Measurements from ENCODE around the gene MRPL54.

Gene MRPL54

DNA sequence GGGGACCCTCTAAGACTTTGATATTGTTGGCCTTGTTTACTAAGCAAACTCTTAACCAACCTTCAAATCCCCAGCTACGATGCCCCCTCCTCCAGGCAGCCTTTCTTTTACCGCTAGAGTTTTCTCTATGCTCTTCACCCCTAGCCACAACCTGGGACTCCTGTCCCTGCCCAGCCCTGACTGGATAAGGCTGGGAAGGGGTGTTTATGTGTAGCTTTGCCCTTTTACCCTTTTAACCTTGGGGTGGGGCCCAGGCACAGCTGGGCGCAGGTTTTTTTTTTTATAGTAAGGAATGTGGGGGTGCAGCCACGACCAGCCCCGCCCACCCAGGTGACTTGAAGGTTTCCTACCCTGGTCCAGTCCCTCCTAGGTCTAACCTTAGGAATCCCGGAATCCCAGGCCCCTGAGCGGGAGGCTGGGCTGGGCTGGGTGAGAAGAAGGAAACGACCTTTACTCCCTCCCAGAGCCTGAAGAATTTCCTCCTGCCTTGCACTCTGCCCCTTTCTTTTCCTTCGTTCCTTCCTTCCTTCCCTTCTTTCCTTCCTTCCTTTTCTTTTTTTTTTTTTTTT lies 42.0 kb upstream of the MRPL54 start:
- TF ChIP-seq ISL1 (CRISPR knock-in tag; IDR thresholded peaks at IDR 0.05) (no peak), ZFP3 (CRISPR knock-in tag; IDR thresholded peaks at IDR 0.05) (peak; percentile 98), PPARA (CRISPR knock-in tag; IDR thresholded peaks at IDR 0.05; ENCODE audit: borderline replicate concordance) (no peak), BACH2 (CRISPR knock-in tag; IDR thresholded peaks at IDR 0.05; ENCODE audit: borderline replicate concordance) (no peak), ZC3H10 (CRISPR knock-in tag; IDR thresholded peaks at IDR 0.05) (no peak), ZFP30 (CRISPR knock-in tag; IDR thresholded peaks at IDR 0.05) (no peak), RARB (CRISPR knock-in tag; IDR thresholded peaks at IDR 0.05) (no peak)
- ATAC-seq = no peak

DNA sequence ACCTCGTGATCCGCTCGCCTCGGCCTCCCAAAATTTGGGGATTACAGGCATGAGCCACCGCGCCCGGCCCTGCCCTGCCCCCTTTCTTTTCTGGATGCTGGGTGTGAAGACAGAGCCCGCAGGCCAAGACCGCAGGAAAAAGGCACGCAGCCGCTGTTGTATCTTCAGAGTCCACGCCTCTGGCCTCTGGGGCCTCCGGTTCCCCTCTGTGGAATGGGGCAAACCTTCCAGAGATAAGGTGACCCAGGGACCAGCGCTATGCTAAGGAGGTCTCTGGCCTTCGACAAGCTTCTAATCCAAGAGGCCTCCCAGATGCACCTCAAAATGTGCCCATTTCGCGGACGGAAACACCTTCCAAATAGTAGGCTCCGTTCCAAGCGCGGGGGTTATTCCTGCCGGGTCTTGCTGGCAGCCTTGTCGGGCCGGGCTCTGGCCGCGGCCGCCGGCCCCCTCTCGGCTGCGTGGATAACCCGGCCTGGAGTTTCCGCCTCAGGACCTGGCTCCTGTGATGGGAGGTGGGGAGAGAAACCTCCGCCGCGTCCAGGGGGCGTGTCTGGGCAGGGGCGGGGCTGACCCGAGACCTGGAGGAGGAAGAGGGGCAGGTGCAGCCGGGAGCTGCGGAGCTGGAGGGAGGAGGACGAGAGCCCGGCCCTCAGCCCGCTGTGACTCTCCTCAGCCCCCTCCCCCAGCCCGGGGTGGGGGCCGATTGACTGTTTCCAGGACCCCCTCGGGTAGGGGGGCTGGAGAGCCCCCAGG lies 41.2 kb upstream of the MRPL54 start:
- ATAC-seq = peak; percentile 78
- TF ChIP-seq CSDC2 (CRISPR knock-in tag; IDR thresholded peaks at IDR 0.05) (no peak), CSRNP3 (CRISPR knock-in tag; IDR thresholded peaks at IDR 0.05) (no peak), ARNTL (CRISPR knock-in tag; IDR thresholded peaks at IDR 0.05; ENCODE audit: borderline replicate concordance, low read depth) (no peak), ZFP3 (CRISPR knock-in tag; IDR thresholded peaks at IDR 0.05) (peak; percentile 85), PPARA (CRISPR knock-in tag; IDR thresholded peaks at IDR 0.05; ENCODE audit: borderline replicate concordance) (no peak)
- TF ChIP-seq, protein P1, sequence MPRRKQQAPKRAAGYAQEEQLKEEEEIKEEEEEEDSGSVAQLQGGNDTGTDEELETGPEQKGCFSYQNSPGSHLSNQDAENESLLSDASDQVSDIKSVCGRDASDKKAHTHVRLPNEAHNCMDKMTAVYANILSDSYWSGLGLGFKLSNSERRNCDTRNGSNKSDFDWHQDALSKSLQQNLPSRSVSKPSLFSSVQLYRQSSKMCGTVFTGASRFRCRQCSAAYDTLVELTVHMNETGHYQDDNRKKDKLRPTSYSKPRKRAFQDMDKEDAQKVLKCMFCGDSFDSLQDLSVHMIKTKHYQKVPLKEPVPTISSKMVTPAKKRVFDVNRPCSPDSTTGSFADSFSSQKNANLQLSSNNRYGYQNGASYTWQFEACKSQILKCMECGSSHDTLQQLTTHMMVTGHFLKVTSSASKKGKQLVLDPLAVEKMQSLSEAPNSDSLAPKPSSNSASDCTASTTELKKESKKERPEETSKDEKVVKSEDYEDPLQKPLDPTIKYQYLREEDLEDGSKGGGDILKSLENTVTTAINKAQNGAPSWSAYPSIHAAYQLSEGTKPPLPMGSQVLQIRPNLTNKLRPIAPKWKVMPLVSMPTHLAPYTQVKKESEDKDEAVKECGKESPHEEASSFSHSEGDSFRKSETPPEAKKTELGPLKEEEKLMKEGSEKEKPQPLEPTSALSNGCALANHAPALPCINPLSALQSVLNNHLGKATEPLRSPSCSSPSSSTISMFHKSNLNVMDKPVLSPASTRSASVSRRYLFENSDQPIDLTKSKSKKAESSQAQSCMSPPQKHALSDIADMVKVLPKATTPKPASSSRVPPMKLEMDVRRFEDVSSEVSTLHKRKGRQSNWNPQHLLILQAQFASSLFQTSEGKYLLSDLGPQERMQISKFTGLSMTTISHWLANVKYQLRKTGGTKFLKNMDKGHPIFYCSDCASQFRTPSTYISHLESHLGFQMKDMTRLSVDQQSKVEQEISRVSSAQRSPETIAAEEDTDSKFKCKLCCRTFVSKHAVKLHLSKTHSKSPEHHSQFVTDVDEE (CRISPR knock-in tag; IDR thresholded peaks at IDR 0.05) = no peak

DNA sequence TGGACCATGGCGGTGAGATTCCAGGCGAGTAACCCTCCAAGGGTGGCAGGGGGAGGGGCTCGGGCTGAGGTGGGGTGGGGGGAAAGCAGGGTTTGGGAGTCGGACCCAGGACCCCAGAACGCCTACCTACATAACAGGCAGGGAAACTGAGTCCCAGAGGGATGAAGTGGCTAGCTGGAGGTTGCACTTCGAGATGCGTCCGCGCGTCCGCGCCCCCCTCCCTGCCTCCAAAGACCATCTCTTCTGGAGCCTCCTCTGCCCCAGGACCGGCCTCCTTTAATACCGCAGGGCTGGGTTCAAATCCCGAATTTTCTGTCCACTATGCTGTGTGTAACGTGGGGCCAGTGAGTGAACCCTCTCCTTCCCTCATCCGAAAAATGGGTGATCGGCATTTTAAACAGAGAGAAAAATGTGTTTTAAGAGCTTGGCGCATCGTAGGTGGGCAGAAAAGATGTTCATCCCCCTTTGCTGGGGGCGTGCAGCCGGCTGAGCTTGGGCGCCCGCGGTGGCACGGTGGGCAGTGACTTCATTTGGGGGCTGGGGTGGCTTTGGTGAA lies 40.5 kb upstream of the MRPL54 start:
- ATAC-seq = no peak
- no peak for TF ChIP-seq GLIS3 (CRISPR knock-in tag; IDR thresholded peaks at IDR 0.05)

GRCh38 chr19:3722443-3723109 lies 39.9 kb upstream of the MRPL54 start:
- TF ChIP-seq ISL1 (CRISPR knock-in tag; IDR thresholded peaks at IDR 0.05) = no peak
- TF ChIP-seq, protein P2, sequence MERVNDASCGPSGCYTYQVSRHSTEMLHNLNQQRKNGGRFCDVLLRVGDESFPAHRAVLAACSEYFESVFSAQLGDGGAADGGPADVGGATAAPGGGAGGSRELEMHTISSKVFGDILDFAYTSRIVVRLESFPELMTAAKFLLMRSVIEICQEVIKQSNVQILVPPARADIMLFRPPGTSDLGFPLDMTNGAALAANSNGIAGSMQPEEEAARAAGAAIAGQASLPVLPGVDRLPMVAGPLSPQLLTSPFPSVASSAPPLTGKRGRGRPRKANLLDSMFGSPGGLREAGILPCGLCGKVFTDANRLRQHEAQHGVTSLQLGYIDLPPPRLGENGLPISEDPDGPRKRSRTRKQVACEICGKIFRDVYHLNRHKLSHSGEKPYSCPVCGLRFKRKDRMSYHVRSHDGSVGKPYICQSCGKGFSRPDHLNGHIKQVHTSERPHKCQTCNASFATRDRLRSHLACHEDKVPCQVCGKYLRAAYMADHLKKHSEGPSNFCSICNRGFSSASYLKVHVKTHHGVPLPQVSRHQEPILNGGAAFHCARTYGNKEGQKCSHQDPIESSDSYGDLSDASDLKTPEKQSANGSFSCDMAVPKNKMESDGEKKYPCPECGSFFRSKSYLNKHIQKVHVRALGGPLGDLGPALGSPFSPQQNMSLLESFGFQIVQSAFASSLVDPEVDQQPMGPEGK (CRISPR knock-in tag; IDR thresholded peaks at IDR 0.05; ENCODE audit: borderline replicate concordance) = no peak
- TF ChIP-seq, protein P1 (CRISPR knock-in tag; IDR thresholded peaks at IDR 0.05) = no peak
- no peak for TF ChIP-seq ARNTL (CRISPR knock-in tag; IDR thresholded peaks at IDR 0.05; ENCODE audit: borderline replicate concordance, low read depth)
- no peak for TF ChIP-seq ZNF565 (CRISPR knock-in tag; conservative IDR thresholded peaks at IDR 0.05; ENCODE audit: low read depth)
- ATAC-seq = no peak
